Ovary (tissue), 9 donors: ENCODE results near the gene AHRR. TPM values are rescaled to one million over a fixed set of nuclear protein-coding genes. Genes with fewer than 3 reads are reported as not detected.
"Not testable (repeated sequence)": the region's sequence is repeated elsewhere in the genome, so short reads cannot be mapped to it uniquely, and the experiment has no call there.

Experiments used
- DNase-seq, 5 donors: peaks; one replicate each; pipeline ENCODE4 v3.0.0-alpha.2; 2019 to 2020
- H3K27ac ChIP-seq, 2 donors: fragments of 200-600 bp; one replicate each; pipeline versions ENCODE4 v1.5.1 to v1.8.0; 2019 to 2022
- H3K27me3 ChIP-seq: fragments of 200-600 bp; one replicate; pipeline ENCODE4 v1.8.0; 2022
- H3K36me3 ChIP-seq: fragments of 200-600 bp; sonication (generic); one replicate; pipeline ENCODE4 v1.5.1; 2019
- H3K4me1 ChIP-seq: one replicate; pipeline ENCODE4 v1.8.1; 2013; ENCODE audit warnings: mild to moderate bottlenecking, moderate library complexity; ENCODE audit not compliant: insufficient read depth
- H3K4me3 ChIP-seq: fragments of 200-600 bp; sonication (generic); one replicate; pipeline ENCODE4 v1.5.1; 2017
- H3K9me3 ChIP-seq, 2 donors: fragments of 200-600 bp in 1 of 2; sonication (generic) in 1 of 2; one replicate each; pipeline versions ENCODE4 v1.5.1 to v1.8.1; 2013 to 2019; ENCODE audit warnings: mild to moderate bottlenecking in 1 of 2, moderate library complexity in 1 of 2
- EP300 ChIP-seq: sonication (generic); formaldehyde crosslinking; IDR thresholded peaks from one replicate; pipeline ENCODE4 v1.6.1; 2017; ENCODE audit warnings: antibody characterized with exemption
- POLR2A ChIP-seq: fragments of 450-650 bp; IDR thresholded peaks from one replicate; pipeline ENCODE4 v1.6.1; 2017; ENCODE audit warnings: antibody characterized with exemption, mild to moderate bottlenecking, moderate library complexity
- WGBS, 3 donors: extraction: QIAGEN DNeasy Blood & Tissue Kit in 1 of 3; methylation state at CpG; one replicate each; pipeline versions ENCODE4 v1.1.5 to v1.1.7; 2013 to 2017; 5-methylcytosine and 5-hydroxymethylcytosine counted together
- intact Hi-C, 4 donors: fragments of 100-400 bp; cut with DNase I; formaldehyde crosslinking; loops; one replicate each; pipeline versions ENCODE4 v1.11.0 to v1.15.1; 2022 to 2023
- polyA plus RNA-seq, 2 donors: library from polyadenylated mRNA; stranded (reverse); fragments of 200-250 nt in 1 of 2; fragments of 350-450 nt in 1 of 2; fragmentation: Illumina TruSeq in 1 of 2; extraction: RNeasy Lipid Tissue Mini Kit (QIAGEN cat#74804) in 1 of 2; gene quantifications; one replicate each; pipeline ENCODE4 v1.2.3, GENCODE V29; 2013 to 2014
- total RNA-seq, 7 donors: library from RNA; depleted of rRNA in 2 of 7; stranded (reverse); fragments of >200 nt in 2 of 7; fragmentation: NEBNext Ultra II Directional in 3 of 7; extraction: Animal tissue kit (Norgen Biotek cat#: 25700) in 3 of 7; gene quantifications; one replicate each; pipeline versions ENCODE4 v1.1.0 to v1.2.4, GENCODE V29; 2016 to 2023
- TF ChIP-seq, protein P1 (sequence below), 3 donors: fragments of 450-650 bp in 2 of 3; fragments of 200-600 bp in 1 of 3; IDR thresholded peaks; one replicate each; pipeline versions ENCODE4 v1.5.1 to v1.8.0; 2016 to 2022; ENCODE audit warnings: antibody characterized with exemption in 3 of 3, mild to moderate bottlenecking in 1 of 3
- donor health status: DM: no; HTN: no; CAD: no; lungs with moderate emphysema.
- donor health status: DM: no; HTN: no; CAD: no.
- donor health status: Bipolar disorder and iron deficiency.
- donor health status: DM: yes; HTN: yes; CAD: no.
- donor health status: DM: no; HTN: no; CAD: no.
- donor health status: DM: yes; HTN: yes; CAD: no.

AHRR gene
- total and polyA plus RNA-seq, 9 donors = 0.72 to 14.9 (median 2.0) TPM

DNA sequence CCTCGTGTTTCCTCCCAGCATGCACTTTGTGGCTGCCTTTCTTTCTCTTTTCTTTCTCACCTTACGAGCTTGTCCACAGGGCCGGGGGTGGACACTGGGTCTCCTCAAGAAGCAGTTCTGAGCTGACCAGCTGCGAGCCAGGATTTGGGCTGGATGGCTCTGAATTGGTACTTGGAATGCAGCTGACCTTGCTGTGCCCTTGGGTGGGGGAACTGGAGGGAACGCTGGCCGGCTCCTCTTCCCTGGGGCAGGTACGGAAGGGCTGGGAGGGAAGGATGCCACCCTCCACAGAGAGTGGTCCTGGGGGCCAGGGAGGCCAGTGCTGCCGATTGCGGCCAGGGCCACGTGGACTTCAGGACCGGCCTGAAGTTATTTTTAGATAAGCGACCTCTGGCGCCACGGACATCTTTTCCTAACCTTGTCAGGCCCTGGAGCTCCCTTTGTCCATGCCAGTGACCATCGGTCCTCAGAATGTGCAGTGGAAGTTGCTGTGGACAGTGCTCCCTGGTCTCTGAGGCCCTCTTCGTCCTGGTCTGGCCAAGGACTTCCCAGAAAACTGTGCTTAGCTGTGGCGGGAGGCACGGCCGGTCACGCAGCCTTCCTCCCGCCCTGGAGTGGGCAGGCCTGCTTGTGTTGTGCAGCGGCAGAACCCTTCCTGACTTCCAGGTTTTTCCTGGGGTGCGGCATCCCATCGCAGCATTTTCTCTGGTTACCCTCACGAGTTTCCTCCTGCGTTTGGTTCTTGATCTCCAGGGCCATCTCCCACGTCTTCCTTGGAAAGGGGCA, 13.5 kb upstream of the AHRR start:
- WGBS, 3 donors = 78 to 83% (median 80%) methylated on average over 27 of the region's 27 CpGs
- DNase-seq = peak in 1 of 5 donors; percentile 9
- H3K4me3 ChIP-seq = no peak overlapping the region
- intact Hi-C loops = no loop called here
- no peak overlapping the region for H3K27ac ChIP-seq
- H3K9me3 ChIP-seq = no peaks in the 10 kb centered on the region
- H3K4me1 ChIP-seq = peaks cover 8% of the 10 kb centered on the region
- H3K27me3 ChIP-seq = no peaks in the 10 kb centered on the region
- no peaks in the 10 kb centered on the region for H3K36me3 ChIP-seq
- TF ChIP-seq, protein P1, sequence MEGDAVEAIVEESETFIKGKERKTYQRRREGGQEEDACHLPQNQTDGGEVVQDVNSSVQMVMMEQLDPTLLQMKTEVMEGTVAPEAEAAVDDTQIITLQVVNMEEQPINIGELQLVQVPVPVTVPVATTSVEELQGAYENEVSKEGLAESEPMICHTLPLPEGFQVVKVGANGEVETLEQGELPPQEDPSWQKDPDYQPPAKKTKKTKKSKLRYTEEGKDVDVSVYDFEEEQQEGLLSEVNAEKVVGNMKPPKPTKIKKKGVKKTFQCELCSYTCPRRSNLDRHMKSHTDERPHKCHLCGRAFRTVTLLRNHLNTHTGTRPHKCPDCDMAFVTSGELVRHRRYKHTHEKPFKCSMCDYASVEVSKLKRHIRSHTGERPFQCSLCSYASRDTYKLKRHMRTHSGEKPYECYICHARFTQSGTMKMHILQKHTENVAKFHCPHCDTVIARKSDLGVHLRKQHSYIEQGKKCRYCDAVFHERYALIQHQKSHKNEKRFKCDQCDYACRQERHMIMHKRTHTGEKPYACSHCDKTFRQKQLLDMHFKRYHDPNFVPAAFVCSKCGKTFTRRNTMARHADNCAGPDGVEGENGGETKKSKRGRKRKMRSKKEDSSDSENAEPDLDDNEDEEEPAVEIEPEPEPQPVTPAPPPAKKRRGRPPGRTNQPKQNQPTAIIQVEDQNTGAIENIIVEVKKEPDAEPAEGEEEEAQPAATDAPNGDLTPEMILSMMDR (IDR thresholded peaks at IDR 0.05) = no peak
- TF ChIP-seq EP300 (no peak), POLR2A (no peak)

DNA sequence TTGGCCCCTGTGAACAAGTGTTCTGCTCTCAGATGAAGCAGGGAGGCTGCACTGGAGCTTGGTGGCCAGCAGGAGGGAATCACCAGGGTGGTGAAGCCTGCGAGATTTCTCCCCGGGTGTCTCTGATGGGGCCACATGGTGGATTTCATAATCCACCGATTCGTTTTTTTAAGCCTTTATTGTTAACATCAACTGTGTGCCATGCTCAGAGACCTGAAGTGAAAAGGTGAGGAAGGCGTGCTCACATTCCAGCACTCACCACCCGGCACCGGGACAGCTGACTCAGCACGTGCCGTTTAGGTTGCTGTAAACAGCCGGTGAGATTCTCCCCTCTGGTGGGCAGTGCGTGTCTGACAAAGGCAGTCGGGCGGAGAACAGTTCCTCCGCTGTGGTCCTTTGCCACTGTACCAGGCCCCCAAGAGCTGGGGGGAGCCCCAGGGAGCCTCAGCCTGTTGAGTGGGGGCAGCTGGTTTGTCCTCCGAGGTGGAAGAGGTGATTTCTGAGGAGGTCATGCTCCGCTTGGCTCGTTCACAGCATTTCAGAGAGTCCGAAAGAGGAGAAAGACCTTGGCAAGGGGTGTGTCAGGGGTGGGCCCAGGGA, 12.7 kb upstream of the AHRR start:
- peak in 3 of 5 donors; percentile 34 to 59 (median 55) for DNase-seq
- no peak overlapping the region for H3K4me3 ChIP-seq
- TF ChIP-seq, protein P1 (IDR thresholded peaks at IDR 0.05) = no peak
- TF ChIP-seq EP300 (no peak), POLR2A (no peak)
- H3K36me3 ChIP-seq = no peaks in the 10 kb centered on the region
- H3K9me3 ChIP-seq = no peaks in the 10 kb centered on the region
- peaks cover 10% of the 10 kb centered on the region for H3K4me1 ChIP-seq
- no peaks in the 10 kb centered on the region for H3K27me3 ChIP-seq
- intact Hi-C loops = no loop called here
- H3K27ac ChIP-seq = no peak overlapping the region
- WGBS, 3 donors = 42 to 51% (median 43%) methylated on average over 18 of the region's 18 CpGs

DNA sequence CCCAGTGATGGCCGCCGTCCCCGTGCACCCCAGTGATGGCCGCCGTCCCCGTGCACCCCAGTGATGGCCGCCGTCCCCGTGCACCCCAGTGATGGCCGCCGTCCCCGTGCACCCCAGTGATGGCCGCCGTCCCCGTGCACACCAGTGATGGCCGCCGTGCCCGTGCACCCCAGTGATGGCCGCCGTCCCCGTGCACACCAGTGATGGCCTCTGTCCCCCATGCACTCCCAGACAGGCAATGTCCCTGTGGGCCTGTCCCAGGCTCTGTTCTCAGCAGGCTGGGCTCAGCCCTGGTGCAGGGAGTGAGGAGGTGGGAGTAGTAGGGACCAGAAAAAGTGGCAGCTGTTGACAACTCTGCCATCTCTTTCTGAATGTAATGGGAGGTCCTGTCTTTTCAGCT, 11.7 kb upstream of the AHRR start:
- H3K27me3 ChIP-seq, H3K4me3 ChIP-seq, H3K4me1 ChIP-seq, H3K9me3 ChIP-seq, H3K36me3 ChIP-seq, DNase-seq, H3K27ac ChIP-seq: not testable (repeated sequence)
- intact Hi-C loops = loop anchor here in 1 of 4 donors (10.0 kb wide), 1 partner anchor 135 kb away; the partner anchor contains the start of gene EXOC3
- 93 to 98% (median 93%) methylated on average over 9 to 15 of the region's 21 CpGs for WGBS, 3 donors

DNA sequence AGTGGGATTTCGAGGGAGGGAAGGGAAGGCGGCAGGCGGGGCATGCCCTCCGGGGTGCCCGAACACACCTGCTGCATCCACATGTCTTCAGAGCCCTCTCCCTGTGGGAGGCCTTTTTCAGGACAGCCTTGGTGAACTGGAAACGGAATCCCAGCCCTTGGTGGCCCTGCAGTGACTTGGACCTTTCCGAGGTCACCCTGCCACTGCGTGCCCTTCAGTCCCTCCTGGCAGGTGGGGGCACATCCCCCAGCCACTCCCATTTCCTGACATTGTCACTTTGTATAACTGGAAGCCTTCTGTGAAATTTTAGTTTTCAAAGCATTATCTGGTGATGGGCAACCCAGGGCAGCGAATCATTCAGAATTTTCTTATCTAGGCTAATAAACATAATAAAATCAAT, 11.0 kb upstream of the AHRR start:
- H3K4me1 ChIP-seq = peaks cover 10% of the 10 kb centered on the region
- 88 to 94% (median 92%) methylated on average over 9 of the region's 9 CpGs for WGBS, 3 donors
- no peaks in the 10 kb centered on the region for H3K36me3 ChIP-seq
- no peak overlapping the region for H3K27ac ChIP-seq
- TF ChIP-seq, protein P1 (IDR thresholded peaks at IDR 0.05) = no peak
- no peak for TF ChIP-seq EP300
- no peak for TF ChIP-seq POLR2A
- DNase-seq = no peak
- H3K27me3 ChIP-seq = no peaks in the 10 kb centered on the region
- intact Hi-C loops = loop anchor here in 1 of 4 donors (10.0 kb wide), 1 partner anchor 134 kb away; the partner anchor contains the start of gene EXOC3
- H3K9me3 ChIP-seq = no peaks in the 10 kb centered on the region
- no peak overlapping the region for H3K4me3 ChIP-seq
